Lung microvascular endothelial cell (primary cell): ENCODE measurements around the gene TBC1D7. TPM values are rescaled to one million over a fixed set of nuclear protein-coding genes. Genes with fewer than 3 reads are reported as not detected.
A peak's percentile ranks its signal among the peaks of the same experiment; 100 is the strongest.

ENCODE experiments used
- DNase-seq, 2 donors: peaks; one replicate each; pipeline versions ENCODE4 v3.0.0 to v3.0.0-alpha.2; 2010; ENCODE audit warnings: low read depth in 2 of 2
- total RNA-seq: library from RNA; depleted of rRNA; stranded (reverse); fragments of >200 nt; gene quantifications from 2 replicates; pipeline ENCODE4 v1.2.1, GENCODE V29; 2014

Gene TBC1D7
- total RNA-seq, 1 donor from 2014 or later = 12.5 TPM

GRCh38 chr6:13294499-13295069, 33.8 kb downstream of the TBC1D7 start:
- DNase-seq = peak in 1 of 2 donors; percentile 29

- no peak for DNase-seq
Measured at GRCh38 chr6:13292774-13293173, 35.6 kb downstream of the TBC1D7 start.

GRCh38 chr6:13290335-13290734, 38.0 kb downstream of the TBC1D7 start:
- DNase-seq = no peak

GRCh38 chr6:13289789-13290318, 38.5 kb downstream of the TBC1D7 start:
- no peak for DNase-seq

GRCh38 chr6:13288969-13289391, 39.4 kb downstream of the TBC1D7 start:
- no peak for DNase-seq

GRCh38 chr6:13288481-13288880, 39.9 kb downstream of the TBC1D7 start:
- DNase-seq = no peak

GRCh38 chr6:13287104-13287503, 41.2 kb downstream of the TBC1D7 start:
- no peak for DNase-seq

- no peak for DNase-seq
Measured at GRCh38 chr6:13286181-13286580, 42.2 kb downstream of the TBC1D7 start.

- no peak for DNase-seq
Measured at GRCh38 chr6:13285705-13286104, 42.6 kb downstream of the TBC1D7 start.

GRCh38 chr6:13284646-13285045, 43.7 kb downstream of the TBC1D7 start:
- DNase-seq = peak in 1 of 2 donors; percentile 55

GRCh38 chr6:13283331-13283730, 45.0 kb downstream of the TBC1D7 start:
- DNase-seq = no peak

- no peak for DNase-seq
Measured at GRCh38 chr6:13282393-13283069, 45.8 kb downstream of the TBC1D7 start.

- DNase-seq = no peak
Measured at GRCh38 chr6:13281686-13282085, 46.7 kb downstream of the TBC1D7 start.

GRCh38 chr6:13280254-13280653, 48.1 kb downstream of the TBC1D7 start:
- no peak for DNase-seq

- DNase-seq = no peak
Measured at GRCh38 chr6:13278991-13279390, 49.3 kb downstream of the TBC1D7 start.

- DNase-seq = peak in 1 of 2 donors; percentile 11
Measured at GRCh38 chr6:13278164-13278563, 50.2 kb downstream of the TBC1D7 start.

GRCh38 chr6:13277231-13277630, 51.1 kb downstream of the TBC1D7 start:
- DNase-seq = no peak

GRCh38 chr6:13275435-13275989, 52.8 kb downstream of the TBC1D7 start:
- no peak for DNase-seq

- DNase-seq = no peak
Measured at GRCh38 chr6:13274707-13275434, 53.5 kb downstream of the TBC1D7 start.

- no peak for DNase-seq
Measured at GRCh38 chr6:13273931-13274706, 54.2 kb downstream of the TBC1D7 start.

GRCh38 chr6:13273202-13273930, 55.0 kb downstream of the TBC1D7 start:
- no peak for DNase-seq
